Nucleus accumbens (tissue), 56 donors: Measurements from ENCODE around the gene GALR3.
A peak's percentile ranks its signal among the peaks of the same experiment; 100 is the strongest.

Experiments used
- DNase-seq, 56 donors: peaks; one replicate each; lab custom pipeline; 2025; lab: John Stamatoyannopoulos, UW

Gene GALR3

DNA sequence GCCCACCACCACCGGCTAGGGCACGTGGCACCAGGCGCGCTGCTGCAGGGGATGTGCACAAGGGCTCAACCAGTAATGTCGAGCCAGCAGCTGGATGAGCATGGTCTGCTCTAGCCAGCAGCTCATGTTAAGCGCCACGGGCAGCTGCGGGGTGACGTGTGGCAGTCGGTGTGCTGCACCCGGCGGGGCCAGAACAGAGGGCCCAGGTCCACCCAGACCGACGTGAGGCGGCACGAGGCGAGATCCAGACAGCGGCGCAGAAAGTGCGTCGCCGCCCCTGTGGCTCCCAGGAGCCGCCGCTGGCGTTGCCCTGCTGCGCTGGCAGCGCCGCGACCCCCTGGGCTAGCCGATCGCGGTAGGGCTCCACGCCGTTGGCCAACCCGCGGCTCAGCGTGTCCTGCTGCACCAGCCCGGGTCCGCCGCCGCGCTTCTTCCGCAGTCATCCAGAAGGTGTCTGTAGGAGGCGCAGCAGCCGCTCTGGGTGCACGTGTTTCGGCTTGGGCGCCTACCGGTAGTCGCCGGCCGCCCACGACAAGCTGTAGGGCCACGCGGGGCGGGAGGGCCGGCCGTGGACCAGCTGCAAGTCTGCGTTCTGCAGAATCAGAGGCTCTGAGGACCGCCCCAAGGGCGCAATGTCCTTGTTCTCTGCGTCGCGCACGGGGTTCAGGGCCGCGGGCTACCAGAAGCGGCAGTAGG is 4.6 kb upstream of the GALR3 start:
- peak in 24 of 56 donors; percentile 12 to 55 (median 22) for DNase-seq

DNA sequence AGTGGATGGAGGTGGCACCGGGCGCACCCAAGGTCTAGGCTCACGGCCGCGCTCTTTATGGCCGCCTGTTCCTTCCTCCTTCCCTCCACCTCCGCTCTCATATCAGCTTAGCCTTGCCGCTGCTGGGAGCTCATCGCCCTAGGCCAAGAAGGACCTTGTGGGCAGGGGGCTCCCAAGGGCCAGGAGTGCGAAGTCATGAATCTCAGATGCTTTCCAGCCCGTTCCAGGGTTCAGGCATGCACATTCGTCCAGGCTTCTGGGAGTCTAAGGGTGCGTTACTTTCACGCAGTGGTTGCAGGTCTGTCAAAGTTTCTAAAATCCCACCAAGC is 4.1 kb upstream of the GALR3 start:
- DNase-seq = no peak

DNA sequence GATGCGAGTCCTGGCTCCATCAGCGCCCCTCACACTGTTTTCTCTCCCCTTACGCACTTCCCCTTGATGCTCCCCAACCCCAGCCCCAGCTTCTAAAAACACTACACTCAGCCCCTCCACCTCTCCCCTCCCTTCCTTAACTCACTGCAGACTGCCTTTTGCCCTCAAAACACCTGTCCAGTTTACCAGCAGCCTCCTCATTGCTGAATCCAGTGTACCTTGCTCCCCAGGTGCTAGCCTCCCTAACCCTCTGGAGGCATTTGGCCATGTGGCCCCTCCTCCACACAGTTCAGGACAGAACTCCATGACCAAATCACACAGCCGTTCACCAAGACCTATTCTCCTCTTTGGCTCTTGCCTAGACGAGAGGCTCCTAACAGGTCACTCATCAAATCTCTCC is 2.8 kb upstream of the GALR3 start:
- DNase-seq = no peak

DNA sequence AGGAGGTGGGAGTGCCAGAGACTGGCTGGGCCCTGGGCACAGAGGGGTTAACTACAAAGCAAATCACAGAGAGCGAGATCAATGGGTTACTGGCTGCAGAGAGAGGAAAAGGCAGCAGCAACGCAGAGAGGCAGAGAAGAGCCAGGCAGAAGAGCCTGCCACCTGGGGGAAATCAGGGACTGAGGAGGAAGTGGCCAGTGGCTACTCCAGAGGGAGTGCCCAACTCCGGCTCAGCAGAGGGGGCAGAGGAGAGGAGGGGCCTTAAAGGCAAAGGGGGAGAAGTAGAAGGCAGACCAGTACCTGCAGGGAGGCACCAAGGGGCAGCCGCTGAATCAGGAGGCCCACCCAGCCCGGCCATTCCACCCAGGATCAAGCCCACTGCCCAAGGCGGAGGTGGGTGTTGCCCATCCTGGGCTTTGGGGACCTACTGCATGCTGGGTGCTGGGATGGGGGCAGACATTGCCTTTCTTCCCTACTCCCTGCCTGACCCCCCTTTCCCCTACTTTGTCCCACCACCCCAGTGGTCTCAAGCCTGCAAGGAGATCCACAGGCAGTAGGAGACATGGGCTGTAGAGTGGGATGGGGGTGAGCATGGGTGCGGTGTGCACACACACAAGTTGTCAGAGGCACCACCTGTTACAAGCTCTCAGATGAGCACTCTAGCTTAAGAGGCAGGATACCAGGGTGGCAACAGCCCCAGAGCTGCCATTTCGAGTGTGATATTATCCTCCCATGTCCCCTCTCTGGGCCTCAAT is 926 bp upstream of the GALR3 start:
- no peak for DNase-seq

DNA sequence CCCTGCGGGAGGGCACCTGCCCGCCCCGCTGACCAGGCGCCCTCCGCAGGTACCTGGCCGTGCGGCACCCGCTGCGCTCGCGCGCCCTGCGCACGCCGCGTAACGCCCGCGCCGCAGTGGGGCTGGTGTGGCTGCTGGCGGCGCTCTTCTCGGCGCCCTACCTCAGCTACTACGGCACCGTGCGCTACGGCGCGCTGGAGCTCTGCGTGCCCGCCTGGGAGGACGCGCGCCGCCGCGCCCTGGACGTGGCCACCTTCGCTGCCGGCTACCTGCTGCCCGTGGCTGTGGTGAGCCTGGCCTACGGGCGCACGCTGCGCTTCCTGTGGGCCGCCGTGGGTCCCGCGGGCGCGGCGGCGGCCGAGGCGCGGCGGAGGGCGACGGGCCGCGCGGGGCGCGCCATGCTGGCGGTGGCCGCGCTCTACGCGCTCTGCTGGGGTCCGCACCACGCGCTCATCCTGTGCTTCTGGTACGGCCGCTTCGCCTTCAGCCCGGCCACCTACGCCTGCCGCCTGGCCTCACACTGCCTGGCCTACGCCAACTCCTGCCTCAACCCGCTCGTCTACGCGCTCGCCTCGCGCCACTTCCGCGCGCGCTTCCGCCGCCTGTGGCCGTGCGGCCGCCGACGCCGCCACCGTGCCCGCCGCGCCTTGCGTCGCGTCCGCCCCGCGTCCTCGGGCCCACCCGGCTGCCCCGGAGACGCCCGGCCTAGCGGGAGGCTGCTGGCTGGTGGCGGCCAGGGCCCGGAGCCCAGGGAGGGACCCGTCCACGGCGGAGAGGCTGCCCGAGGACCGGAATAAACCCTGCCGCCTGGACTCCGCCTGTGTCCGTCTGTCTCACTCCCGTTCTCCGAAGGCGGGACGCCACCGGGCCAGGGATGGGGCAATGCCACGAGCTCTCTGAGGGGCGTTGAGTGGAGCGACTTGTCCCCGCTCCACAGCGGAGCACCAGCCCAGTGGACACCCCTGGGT is 1.8 kb downstream of the GALR3 start:
- peak in 2 of 56 donors; percentile 11 to 29 for DNase-seq

DNA sequence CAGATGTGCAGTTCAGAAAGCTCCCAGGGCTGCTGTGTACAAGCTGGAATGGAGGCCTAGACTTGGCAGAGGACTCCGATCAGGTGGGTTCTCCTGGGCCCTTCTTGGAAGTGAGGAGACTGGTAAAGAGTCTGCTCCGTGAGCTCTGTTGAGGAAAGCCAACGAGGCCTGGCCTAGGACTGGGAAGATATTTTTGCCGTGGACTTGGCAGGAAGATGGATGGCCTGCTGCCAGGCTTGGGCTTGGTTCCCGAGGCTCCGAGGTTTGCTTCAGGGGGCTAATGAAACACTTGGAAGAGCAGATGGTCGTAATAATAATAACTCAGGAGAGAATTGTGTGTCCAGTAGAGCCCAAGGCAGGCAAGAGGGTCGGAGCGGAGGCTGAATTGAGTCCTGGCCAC is 3.9 kb downstream of the GALR3 start:
- DNase-seq = peak in 41 of 56 donors; percentile 15 to 81 (median 35)

DNA sequence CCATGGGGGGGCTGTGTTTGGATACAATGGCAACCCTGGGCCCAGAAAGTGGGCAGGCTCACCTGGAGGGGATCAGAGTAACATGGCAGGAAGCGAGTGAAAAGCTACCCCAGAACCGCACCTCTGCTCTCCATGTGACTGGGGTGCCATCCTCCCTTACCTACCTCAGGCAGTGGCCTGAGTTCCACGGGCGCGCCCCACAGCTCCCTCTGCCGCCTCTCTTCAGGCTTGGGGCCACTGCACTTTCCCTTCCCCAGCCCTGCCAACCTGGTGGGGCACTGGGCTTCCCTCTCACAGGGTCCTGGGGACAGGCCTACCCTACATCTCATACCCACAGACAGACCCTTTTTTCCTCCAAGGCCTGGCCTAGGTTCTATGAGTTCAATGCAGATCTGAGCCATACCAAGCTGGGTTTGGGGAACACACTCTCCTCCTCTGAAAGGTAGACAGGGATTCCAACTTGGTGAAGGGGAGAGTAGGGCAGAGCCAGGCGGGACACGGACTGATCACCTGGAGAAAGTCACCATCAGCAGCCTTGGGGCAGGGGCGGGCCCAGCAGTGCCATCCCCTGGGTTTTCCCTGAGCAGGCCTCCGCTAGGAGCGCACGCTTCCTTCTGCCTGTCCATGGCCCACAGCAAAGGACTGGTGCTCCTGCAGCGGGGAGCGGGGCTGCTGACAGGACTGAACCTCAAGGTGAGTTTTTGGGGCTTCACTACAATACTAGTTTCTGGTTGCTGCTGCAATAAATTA is 7.1 kb downstream of the GALR3 start:
- DNase-seq = no peak

DNA sequence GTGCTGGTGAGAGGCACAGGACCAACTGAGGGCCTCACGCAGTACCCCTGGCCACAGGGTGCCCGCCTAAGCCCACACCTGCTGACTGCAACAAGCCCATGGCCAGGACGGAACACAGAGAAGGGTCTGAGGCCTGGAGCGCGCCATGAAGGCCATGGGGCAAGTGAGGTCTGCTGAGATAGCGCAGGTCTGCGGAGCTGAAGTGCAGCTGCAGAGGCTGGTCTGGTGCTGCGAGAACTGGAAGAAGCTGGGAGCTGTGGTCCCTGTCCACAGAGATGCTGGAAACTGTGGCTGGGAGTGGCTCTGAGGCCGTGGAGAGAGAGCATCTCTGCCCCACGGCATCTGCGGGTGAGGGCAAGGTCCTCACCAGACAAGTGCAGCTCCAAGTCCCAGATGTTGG is 8.3 kb downstream of the GALR3 start:
- no peak for DNase-seq

DNA sequence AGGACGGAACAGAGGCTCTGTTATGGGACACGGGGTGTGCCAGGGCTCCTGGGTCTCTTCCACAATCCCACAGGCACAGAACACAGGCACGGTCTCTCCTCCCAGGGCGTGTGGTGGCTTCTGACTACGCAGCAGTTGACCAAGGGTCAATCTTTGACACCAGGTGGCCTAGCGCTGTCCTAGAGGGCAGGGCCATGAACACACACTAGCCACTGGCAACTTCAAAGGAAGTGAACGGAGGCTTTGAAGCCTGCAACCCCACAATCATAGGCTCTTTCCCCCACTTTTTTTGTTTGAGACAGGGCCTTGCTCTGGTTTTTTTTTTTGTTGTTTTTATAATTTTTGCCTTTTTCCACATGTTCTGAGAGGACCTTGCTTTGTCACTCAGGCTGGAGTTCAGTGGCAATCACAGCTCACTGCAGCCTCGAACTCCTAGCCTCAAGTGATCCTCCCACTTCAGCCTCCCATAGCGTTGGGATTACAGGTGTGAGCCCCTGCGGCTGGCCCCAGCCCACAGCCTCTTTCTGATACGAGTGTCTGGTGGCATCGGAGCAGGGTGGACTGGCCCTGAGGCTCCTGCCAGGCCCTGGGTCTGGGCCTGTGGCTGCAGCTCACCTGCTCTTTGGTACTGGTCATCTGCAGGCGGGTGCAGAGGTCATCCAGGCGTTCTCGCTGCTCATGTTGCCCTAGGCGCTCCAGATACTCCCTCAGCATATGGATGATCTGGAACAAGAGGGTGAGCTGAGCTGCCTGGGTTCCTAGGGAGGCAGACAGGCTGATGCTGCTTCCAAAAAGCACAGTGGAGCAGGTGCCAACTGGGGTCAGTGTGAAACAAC is 9.1 kb downstream of the GALR3 start:
- DNase-seq = no peak

DNA sequence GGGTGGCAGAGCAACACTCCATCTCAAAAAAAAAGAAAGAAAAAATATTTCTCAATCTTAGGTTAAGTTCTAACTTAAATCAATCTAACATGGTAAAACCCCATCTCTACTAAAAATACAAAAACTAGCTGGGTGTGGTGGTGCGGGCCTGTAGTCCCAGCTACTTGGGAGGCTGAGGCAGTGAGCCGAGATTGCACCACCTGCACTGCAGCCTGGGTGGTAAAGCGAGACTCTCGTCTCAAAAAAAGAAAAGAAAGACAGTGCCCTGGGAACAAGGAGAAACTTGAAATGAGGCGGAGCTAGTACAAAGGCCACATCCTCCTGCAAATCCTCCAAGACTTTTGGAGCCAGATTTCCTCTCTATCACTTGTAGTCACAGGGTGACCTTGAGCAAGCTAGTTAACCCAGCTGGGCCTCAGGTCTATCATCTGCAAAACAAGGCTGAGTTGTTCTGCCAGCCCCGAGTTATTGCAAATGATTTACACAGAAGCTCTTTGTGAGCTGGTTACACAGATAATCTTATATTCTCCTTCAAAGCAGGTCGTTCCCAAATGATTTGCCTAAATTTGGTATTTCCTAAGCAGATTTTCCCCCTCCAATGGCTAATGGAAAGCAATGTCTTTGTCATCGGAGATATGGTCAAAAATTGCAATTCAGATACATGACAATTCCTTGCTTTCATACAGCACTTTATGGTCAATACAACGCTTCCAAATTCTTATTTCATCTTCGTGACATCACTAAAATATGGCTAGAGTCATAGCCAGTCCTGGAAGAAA is 19.0 kb downstream of the GALR3 start:
- peak in 1 of 56 donors; percentile 4 for DNase-seq

DNA sequence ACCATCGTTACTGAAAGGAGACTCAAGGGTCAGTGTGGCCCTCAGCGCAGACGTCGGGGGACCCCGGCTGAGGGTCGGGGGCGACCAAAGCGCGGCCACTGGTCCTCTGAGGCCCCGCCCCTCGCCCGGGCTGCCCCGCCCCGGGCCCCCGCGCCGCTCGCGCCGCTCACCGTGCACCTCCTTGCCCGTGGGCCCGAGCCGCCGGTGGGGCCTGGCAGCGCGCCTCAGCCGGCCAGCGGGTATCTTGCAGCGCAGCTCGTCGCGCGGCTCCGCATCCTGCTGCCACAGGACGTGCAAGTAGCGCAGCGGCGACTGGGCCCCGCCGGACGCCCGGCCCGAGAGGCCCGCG is 20.5 kb downstream of the GALR3 start:
- peak in 20 of 56 donors; percentile 46 to 75 (median 58) for DNase-seq

DNA sequence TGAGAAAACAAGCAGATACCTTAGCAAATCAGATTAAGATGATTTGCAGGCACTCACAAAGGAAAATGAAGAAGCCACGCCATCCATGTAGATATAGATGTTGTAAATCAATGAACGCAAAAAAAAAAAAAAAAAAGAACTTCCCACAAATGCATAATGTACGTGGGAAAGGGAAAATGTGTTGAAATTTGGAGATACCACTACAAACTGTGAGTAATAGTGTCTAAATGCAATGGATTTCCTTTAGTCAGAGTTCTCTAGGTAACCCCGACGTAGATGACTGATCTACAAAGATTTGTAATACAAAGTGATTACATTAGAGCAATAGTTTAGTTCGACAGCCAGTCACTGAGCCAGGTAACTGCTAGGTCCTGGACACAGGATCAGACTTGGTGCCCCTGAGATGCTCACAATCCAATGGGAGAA is 21.7 kb downstream of the GALR3 start:
- DNase-seq = no peak

DNA sequence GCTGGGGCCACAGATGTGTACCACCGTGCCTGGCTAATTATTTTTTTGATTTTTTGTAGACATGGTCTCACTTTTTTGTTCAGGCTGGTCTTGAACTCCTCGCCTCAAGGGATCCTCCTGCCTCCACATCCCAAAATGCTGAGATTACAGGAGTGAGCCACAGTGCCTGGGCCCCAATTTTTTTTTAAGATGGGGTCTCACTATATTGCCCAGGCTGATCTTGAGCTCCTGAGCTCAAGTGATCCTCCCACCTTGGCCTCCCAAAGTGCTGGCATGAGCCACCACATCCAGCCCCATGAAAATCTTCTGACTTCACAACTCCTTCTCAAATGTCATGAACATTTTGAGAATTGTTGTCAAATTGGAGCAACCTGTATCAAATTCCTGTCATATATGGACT is 23.3 kb downstream of the GALR3 start:
- no peak for DNase-seq

DNA sequence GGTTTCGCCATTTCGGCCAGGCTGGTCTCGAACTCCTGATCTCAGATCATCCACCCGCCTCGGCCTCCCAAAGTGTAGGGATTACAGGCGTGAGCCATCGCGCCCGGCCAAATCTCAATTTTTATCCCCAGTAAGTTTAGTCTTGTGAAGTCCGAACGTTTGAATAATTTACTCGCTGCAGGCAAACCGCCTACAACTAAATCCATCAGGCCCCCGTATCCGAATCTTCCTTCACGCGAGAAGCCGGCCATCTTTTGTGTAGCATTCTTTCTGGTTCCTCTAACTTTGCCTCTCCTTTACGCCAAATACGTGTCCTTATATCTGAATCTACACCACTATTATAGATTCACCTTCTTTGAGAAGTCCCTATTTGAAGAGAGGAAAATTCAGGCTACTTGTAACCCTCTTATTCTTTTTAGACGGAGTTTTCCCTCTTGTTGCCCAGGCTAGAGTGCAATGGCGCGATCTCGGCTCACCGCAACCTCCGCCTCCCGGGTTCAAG is 25.5 kb downstream of the GALR3 start:
- peak in 2 of 56 donors; percentile 19 to 22 for DNase-seq

DNA sequence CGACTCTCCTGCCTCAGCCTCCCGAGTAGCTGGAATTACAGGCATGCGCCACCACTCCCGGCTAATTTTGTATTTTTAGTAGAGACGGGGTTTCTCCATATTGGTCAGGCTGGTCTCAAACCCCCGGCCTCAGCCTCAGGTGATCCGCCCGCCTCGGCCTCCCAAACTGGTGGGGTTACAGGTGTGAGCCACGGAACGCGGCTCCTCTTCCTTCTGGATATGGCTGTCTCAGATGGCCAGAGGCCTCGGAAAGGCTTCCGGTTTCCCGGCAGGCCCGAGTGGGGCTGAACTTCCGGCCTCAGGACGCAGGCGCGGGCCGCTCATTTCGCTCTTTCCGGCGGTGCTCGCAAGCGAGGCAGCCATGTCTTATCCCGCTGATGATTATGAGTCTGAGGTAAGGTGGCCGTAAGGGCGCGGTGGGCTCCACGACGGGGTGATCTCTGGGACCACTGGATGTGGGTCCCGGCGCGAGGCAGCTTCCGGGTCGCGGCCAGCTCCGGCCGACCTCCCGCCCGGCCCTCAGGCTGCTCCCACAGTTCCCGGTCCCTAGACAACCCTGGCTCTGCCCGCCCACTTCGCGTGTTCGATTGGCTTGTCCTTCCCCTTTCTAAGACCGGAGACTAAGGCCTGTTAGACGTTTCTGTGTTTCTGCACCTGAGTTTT is 26.0 kb downstream of the GALR3 start, which contains the start of gene EIF3L:
EIF3L (plus strand) TSS at position 331 of the 663 bp plus-strand sequence; CDS start at position 362, 31 bp downstream.
- DNase-seq = peak; percentile 38 to 94 (median 88)

DNA sequence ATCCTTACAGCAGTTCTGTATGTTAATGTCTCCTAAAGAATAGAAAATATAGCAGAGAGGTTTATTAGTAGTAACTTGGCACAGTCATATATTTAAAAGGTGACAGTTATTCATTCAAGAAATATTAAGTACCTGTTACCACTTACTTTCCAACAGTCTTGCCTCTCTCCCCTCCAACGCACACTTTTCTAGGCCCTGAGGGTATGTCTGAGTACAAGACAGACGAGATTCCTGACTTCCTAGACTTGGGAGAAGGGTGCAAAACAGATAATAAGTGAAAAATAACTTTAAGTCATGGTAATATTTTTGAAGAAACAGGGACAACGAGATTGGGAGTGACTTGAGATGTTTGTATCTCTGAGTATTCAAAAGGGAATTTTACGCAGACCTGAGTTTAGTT is 27.6 kb downstream of the GALR3 start:
- no peak for DNase-seq

DNA sequence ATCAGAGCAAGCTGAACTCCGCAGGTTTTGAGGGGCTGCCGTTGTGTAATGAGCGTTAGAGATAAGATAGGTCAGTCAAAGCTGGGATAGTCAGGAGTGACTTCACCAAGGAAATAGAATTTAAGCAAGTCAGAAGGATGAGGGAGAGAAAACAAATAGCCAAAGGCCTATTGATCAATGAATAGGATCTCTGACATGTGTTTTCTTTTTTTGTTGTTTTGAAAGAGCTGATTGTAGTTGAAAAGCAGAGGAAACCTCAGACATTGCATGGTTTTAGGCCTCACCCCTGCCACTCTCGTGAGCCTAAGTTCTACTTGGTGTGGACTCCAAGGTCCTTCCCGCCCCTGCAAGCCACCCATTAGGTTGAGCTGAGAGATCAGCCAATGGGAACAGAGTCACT is 29.2 kb downstream of the GALR3 start:
- DNase-seq = no peak

DNA sequence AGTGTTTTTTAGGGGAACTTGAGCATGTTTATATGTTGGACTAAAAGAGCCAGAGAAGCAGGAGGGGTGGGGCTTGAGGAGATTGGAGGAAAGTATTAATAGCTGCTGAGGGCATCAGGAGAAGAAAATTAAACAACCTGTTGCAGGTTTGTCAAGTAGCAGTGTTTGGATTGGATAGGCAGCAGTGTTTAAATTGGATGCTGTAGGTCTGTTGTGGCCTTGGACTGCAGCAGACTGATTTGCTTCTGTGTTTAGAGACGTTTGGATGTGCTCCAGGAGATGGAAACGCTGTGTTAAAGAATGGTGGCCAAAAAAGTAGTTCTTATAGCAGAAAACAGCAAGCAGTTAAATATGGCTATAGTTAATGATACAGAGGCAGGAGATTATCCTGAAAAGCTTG is 31.8 kb downstream of the GALR3 start:
- DNase-seq = no peak
